GM19240 (cell line): ENCODE data around the gene SELENOP.
"Not testable (repeated sequence)": the region's sequence is repeated elsewhere in the genome, so short reads cannot be mapped to it uniquely, and the experiment has no call there.

Experiments used
- DNase-seq: peaks from one replicate; pipeline ENCODE4 v3.0.0; 2011; ENCODE audit warnings: low spot score; ENCODE audit not compliant: insufficient read length

SELENOP gene

GRCh38 chr5:42826757-42827515, 15.2 kb upstream of the SELENOP start:
- no peak for DNase-seq

GRCh38 chr5:42825422-42826148, 13.9 kb upstream of the SELENOP start:
- no peak for DNase-seq

GRCh38 chr5:42824347-42824976, 12.8 kb upstream of the SELENOP start:
- DNase-seq = no peak

GRCh38 chr5:42822548-42822947, 10.9 kb upstream of the SELENOP start:
- DNase-seq = no peak

GRCh38 chr5:42819745-42820144, 8.1 kb upstream of the SELENOP start:
- no peak for DNase-seq

GRCh38 chr5:42816546-42816945, 4.9 kb upstream of the SELENOP start:
- not testable (repeated sequence) for DNase-seq

GRCh38 chr5:42813533-42813932, 1.8 kb upstream of the SELENOP start:
- no peak for DNase-seq

- DNase-seq = no peak
These were observed 928 bp upstream of the SELENOP start for GRCh38 chr5:42812620-42813019.

- no peak for DNase-seq
These were observed 680 bp downstream of the SELENOP start for GRCh38 chr5:42810834-42811590.

GRCh38 chr5:42808888-42809611, 2.6 kb downstream of the SELENOP start:
- DNase-seq = no peak

- no peak for DNase-seq
These were observed 3.8 kb downstream of the SELENOP start for GRCh38 chr5:42807722-42808447.

- DNase-seq = no peak
These were observed 4.9 kb downstream of the SELENOP start for GRCh38 chr5:42806701-42807262.

GRCh38 chr5:42806004-42806700, 5.5 kb downstream of the SELENOP start:
- no peak for DNase-seq

- no peak for DNase-seq
These were observed 6.9 kb downstream of the SELENOP start for GRCh38 chr5:42804717-42805339.

- DNase-seq = no peak
These were observed 10.1 kb downstream of the SELENOP start for GRCh38 chr5:42801516-42802166.

GRCh38 chr5:42800748-42801330, 10.9 kb downstream of the SELENOP start:
- no peak for DNase-seq

- DNase-seq = no peak
These were observed 12.0 kb downstream of the SELENOP start for GRCh38 chr5:42799668-42800114.

- DNase-seq = no peak
These were observed 12.5 kb downstream of the SELENOP start for GRCh38 chr5:42799241-42799608.
